Uterus (tissue), 2 donors: ENCODE data around the gene AP2A1.

Experiments used
- CTCF ChIP-seq, 4 experiments: fragments of 200-600 bp in 2 of 4; fragments of 450-650 bp in 2 of 4; sonication (generic) in 2 of 4; IDR thresholded peaks; one replicate each; pipeline ENCODE4 v1.5.1; 2016 to 2019; ENCODE audit warnings: antibody characterized with exemption in 4 of 4, mild to moderate bottlenecking in 2 of 4, moderate library complexity in 1 of 4
- POLR2A ChIP-seq, 2 donors: fragments of 450-650 bp; IDR thresholded peaks; one replicate each; pipeline ENCODE4 v1.6.1; 2016; ENCODE audit warnings: antibody characterized with exemption in 2 of 2, mild to moderate bottlenecking in 1 of 2, moderate library complexity in 1 of 2

- TF ChIP-seq CTCF (IDR thresholded peaks at IDR 0.05) (no peak), POLR2A (IDR thresholded peaks at IDR 0.05) (no peak)
Measured at GRCh38 chr19:49727217-49728030, 39.4 kb upstream of the AP2A1 start.
